Duodenal mucosa (tissue), 2 donors: Measurements from ENCODE around the gene SARS2.

Experiments used
- H3K27ac ChIP-seq: one replicate; pipeline ENCODE4 v1.7.0; 2013; ENCODE audit warnings: low read depth, low read length
- H3K27me3 ChIP-seq, 2 donors: one replicate each; pipeline ENCODE4 v1.7.0; 2013; ENCODE audit warnings: low read length in 2 of 2, control low read depth in 1 of 2; ENCODE audit not compliant: insufficient read depth in 2 of 2, control insufficient read depth in 1 of 2
- H3K36me3 ChIP-seq, 2 donors: one replicate each; pipeline ENCODE4 v1.7.0; 2013; ENCODE audit warnings: low read length in 2 of 2, control low read depth in 1 of 2; ENCODE audit not compliant: insufficient read depth in 2 of 2, control insufficient read depth in 1 of 2
- H3K4me1 ChIP-seq, 2 donors: one replicate each; pipeline ENCODE4 v1.7.0; 2013; ENCODE audit warnings: low read length in 2 of 2, control low read depth in 1 of 2; ENCODE audit not compliant: insufficient read depth in 2 of 2, control insufficient read depth in 1 of 2
- H3K4me3 ChIP-seq, 2 donors: one replicate each; pipeline ENCODE4 v1.7.0; 2013; ENCODE audit warnings: low read length in 2 of 2, low read depth in 1 of 2
- H3K9ac ChIP-seq, 2 donors: one replicate each; pipeline ENCODE4 v1.7.0; 2013; ENCODE audit warnings: low read length in 2 of 2, low read depth in 1 of 2
- H3K9me3 ChIP-seq, 2 donors: one replicate each; pipeline ENCODE4 v1.7.0; 2013; ENCODE audit warnings: low read length in 2 of 2, control low read depth in 1 of 2; ENCODE audit not compliant: control insufficient read depth in 1 of 2

Gene SARS2

DNA sequence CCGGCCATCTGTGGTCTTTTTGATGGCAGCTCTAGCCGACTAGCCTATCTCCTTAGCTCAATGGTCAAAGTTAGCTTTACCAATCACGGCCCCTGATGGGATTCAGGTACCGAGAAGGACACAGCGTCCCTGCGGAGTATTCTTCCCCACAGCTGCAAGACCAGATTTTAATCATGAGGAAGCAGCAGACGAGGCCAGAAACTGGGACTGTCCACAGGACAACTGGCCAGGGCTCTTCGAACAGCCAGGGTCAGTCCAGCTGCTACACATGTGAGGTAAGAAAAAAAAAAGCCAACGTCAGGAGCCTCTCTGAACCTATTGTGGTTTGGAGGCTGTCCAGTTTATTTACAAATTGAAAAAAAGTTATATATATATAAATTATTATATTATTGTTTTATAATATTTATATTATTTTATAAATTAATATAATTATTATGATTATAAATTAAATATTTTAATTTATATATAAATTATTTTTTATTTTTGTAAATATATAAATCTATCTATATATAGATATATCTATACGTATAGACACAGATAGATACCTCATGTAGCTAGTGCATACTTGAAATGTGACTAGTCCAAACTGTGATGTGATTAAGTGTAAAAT, 63.3 kb downstream of the SARS2 start:
- Histone ChIP-seq H3K9ac (no peak overlapping the region), H3K4me3 (no peak overlapping the region), H3K9me3 (no peaks in the 10 kb centered on the region), H3K27me3 (no peaks in the 10 kb centered on the region), H3K36me3 (no peaks in the 10 kb centered on the region), H3K27ac (no peak overlapping the region), H3K4me1 (peaks cover 17 to 27% of the 10 kb centered on the region in 2 donors)
